Smooth muscle cell (in vitro differentiated cells): Measurements from ENCODE around the gene TMEM260. TPM values are rescaled to one million over a fixed set of nuclear protein-coding genes. Genes with fewer than 3 reads are reported as not detected.

Experiments
- DNase-seq: peaks from one replicate; lab custom pipeline; 2025; ENCODE audit not compliant: unreplicated experiment; lab: John Stamatoyannopoulos, UW
- H2AFZ ChIP-seq: fragments of 200-600 bp; sonication (generic); 2 replicates; pipeline ENCODE4 v1.6.0; 2016; ENCODE audit warnings: antibody characterized with exemption, low read depth, mild to moderate bottlenecking
- H3F3A ChIP-seq: fragments of 200-600 bp; sonication (generic); 2 replicates; pipeline ENCODE4 v1.6.0; 2017; ENCODE audit warnings: antibody characterized with exemption, low read depth
- H3K27ac ChIP-seq: fragments of 200-600 bp; sonication (generic); 2 replicates; pipeline ENCODE4 v1.5.1; 2016; ENCODE audit warnings: low read depth, mild to moderate bottlenecking
- H3K27me3 ChIP-seq: fragments of 200-600 bp; sonication (generic); 2 replicates; pipeline ENCODE4 v1.6.1; 2016; ENCODE audit warnings: low read depth, mild to moderate bottlenecking
- H3K36me3 ChIP-seq: fragments of 200-600 bp; sonication (generic); 2 replicates; pipeline ENCODE4 v1.5.1; 2016; ENCODE audit warnings: low read depth
- H3K4me1 ChIP-seq: fragments of 200-600 bp; sonication (generic); 2 replicates; pipeline ENCODE4 v1.5.1; 2016; ENCODE audit warnings: low read depth
- H3K4me2 ChIP-seq: fragments of 200-600 bp; sonication (generic); 2 replicates; pipeline ENCODE4 v1.6.0; 2016; ENCODE audit warnings: mild to moderate bottlenecking
- H3K4me3 ChIP-seq: fragments of 200-600 bp; sonication (generic); 2 replicates; pipeline ENCODE4 v1.5.1; 2016; ENCODE audit warnings: mild to moderate bottlenecking
- H3K79me2 ChIP-seq: fragments of 200-600 bp; sonication (generic); 2 replicates; pipeline ENCODE4 v1.6.0; 2016; ENCODE audit warnings: low read depth, mild to moderate bottlenecking
- H3K9ac ChIP-seq: fragments of 200-600 bp; sonication (generic); 2 replicates; pipeline ENCODE4 v1.6.0; 2016; ENCODE audit warnings: low read depth
- H3K9me3 ChIP-seq: fragments of 200-600 bp; sonication (generic); replicated peaks from 2 replicates; pipeline ENCODE4 v1.5.1; 2016; ENCODE audit warnings: low read depth
- H4K20me1 ChIP-seq: fragments of 200-600 bp; sonication (generic); 2 replicates; pipeline ENCODE4 v1.6.0; 2016; ENCODE audit warnings: low read depth
- WGBS: methylation state at CpG from one replicate; pipeline ENCODE4 v1.1.7; 2016; ENCODE audit warnings: low lambda C conversion rate; 5-methylcytosine and 5-hydroxymethylcytosine counted together
- polyA plus RNA-seq: library from polyadenylated mRNA; unstranded; fragments of >200 nt; fragmentation: Nextera tagmentation; extraction: Ambion mirVana; gene quantifications from 2 replicates; pipeline ENCODE4 v1.2.1, GENCODE V29; 2016
- total RNA-seq: library from RNA; depleted of rRNA; stranded (reverse); fragments of >200 nt; gene quantifications from 2 replicates; pipeline ENCODE4 v1.2.3, GENCODE V29; 2014
- TF ChIP-seq, protein P1 (sequence below): fragments of 200-600 bp; sonication (generic); IDR thresholded peaks from 2 replicates; pipeline ENCODE4 v1.5.1; 2017; ENCODE audit warnings: borderline replicate concordance, mild to moderate bottlenecking, antibody characterized with exemption; ENCODE audit not compliant: insufficient read depth, poor library complexity, severe bottlenecking

The TMEM260 gene
- total and polyA plus RNA-seq, 2 experiments from 2014 or later = 10.5 to 16.0 TPM

GRCh38 chr14:56592746-56593544, 13.3 kb downstream of the TMEM260 start:
- TF ChIP-seq, protein P1, sequence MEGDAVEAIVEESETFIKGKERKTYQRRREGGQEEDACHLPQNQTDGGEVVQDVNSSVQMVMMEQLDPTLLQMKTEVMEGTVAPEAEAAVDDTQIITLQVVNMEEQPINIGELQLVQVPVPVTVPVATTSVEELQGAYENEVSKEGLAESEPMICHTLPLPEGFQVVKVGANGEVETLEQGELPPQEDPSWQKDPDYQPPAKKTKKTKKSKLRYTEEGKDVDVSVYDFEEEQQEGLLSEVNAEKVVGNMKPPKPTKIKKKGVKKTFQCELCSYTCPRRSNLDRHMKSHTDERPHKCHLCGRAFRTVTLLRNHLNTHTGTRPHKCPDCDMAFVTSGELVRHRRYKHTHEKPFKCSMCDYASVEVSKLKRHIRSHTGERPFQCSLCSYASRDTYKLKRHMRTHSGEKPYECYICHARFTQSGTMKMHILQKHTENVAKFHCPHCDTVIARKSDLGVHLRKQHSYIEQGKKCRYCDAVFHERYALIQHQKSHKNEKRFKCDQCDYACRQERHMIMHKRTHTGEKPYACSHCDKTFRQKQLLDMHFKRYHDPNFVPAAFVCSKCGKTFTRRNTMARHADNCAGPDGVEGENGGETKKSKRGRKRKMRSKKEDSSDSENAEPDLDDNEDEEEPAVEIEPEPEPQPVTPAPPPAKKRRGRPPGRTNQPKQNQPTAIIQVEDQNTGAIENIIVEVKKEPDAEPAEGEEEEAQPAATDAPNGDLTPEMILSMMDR = no peak
- H3K9me3 ChIP-seq = no peaks in the 10 kb centered on the region
- H3K27me3 ChIP-seq = no peaks in the 10 kb centered on the region
- H3K4me1 ChIP-seq = peaks cover 12% of the 10 kb centered on the region
- H3K9ac ChIP-seq = no peak overlapping the region
- no peak overlapping the region for H2AFZ ChIP-seq
- DNase-seq = no peak
- no peaks in the 10 kb centered on the region for H3K79me2 ChIP-seq
- 77% methylated on average over 5 of the region's 5 CpGs for WGBS
- no peak overlapping the region for H3K4me3 ChIP-seq
- no peaks in the 10 kb centered on the region for H3F3A ChIP-seq
- no peaks in the 10 kb centered on the region for H3K36me3 ChIP-seq
- peaks cover 24% of the 10 kb centered on the region for H4K20me1 ChIP-seq
- H3K27ac ChIP-seq = no peak overlapping the region
- H3K4me2 ChIP-seq = no peak overlapping the region

- no peak overlapping the region for H3K4me3 ChIP-seq
- H3K9ac ChIP-seq = no peak overlapping the region
- TF ChIP-seq, protein P1 = no peak
- H2AFZ ChIP-seq = no peak overlapping the region
- WGBS = 97% methylated on average over 1 of the region's 1 CpG
- H3K36me3 ChIP-seq = no peaks in the 10 kb centered on the region
- peaks cover 24% of the 10 kb centered on the region for H4K20me1 ChIP-seq
- H3K9me3 ChIP-seq = no peaks in the 10 kb centered on the region
- H3K27me3 ChIP-seq = no peaks in the 10 kb centered on the region
- no peak overlapping the region for H3K27ac ChIP-seq
- H3K4me2 ChIP-seq = no peak overlapping the region
- no peak for DNase-seq
- H3K4me1 ChIP-seq = peaks cover 12% of the 10 kb centered on the region
- no peaks in the 10 kb centered on the region for H3K79me2 ChIP-seq
- H3F3A ChIP-seq = no peaks in the 10 kb centered on the region
Observed at GRCh38 chr14:56594428-56594827, 14.8 kb downstream of the TMEM260 start.

DNA sequence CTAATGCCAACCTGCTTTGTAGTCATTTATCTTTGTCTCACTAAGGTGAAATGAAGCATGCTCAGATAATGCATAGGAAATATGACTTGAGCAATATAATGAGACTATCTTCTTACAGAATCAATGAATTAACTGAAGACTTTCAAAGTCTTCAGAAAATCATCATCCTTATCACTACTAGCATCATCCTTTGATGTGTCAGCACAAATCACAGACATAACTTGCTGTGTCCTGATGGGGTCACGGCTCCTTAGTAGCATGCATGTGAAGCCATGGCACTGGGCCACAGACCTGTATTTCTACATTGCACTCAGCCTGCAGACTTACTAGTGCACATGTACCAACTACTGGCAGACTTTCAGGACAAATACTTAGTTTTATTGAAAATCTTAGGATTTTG, 18.9 kb downstream of the TMEM260 start:
- Histone ChIP-seq H3K27me3 (no peaks in the 10 kb centered on the region), H3K9ac (no peak overlapping the region), H3K4me3 (no peak overlapping the region), H3K4me1 (no peaks in the 10 kb centered on the region), H3K9me3 (no peaks in the 10 kb centered on the region), H3F3A (no peaks in the 10 kb centered on the region), H4K20me1 (no peaks in the 10 kb centered on the region), H2AFZ (no peak overlapping the region), H3K4me2 (no peak overlapping the region), H3K79me2 (no peaks in the 10 kb centered on the region), H3K36me3 (no peaks in the 10 kb centered on the region), H3K27ac (no peak overlapping the region)
- 100% methylated on average over 1 of the region's 1 CpG for WGBS
- no peak for DNase-seq
- TF ChIP-seq, protein P1 = no peak

GRCh38 chr14:56603648-56604047, 24.1 kb downstream of the TMEM260 start:
- DNase-seq = no peak

More at GRCh38 chr14:56603648-56604047, 24.1 kb downstream of the TMEM260 start:
- Histone ChIP-seq H4K20me1 (no peaks in the 10 kb centered on the region), H3K4me1 (no peaks in the 10 kb centered on the region), H2AFZ (no peak overlapping the region), H3K27ac (no peak overlapping the region), H3K27me3 (no peaks in the 10 kb centered on the region), H3K4me2 (no peak overlapping the region), H3K9ac (no peak overlapping the region), H3F3A (no peaks in the 10 kb centered on the region), H3K79me2 (no peaks in the 10 kb centered on the region), H3K4me3 (no peak overlapping the region), H3K36me3 (no peaks in the 10 kb centered on the region), H3K9me3 (no peaks in the 10 kb centered on the region)
- TF ChIP-seq, protein P1 = no peak
- 80% methylated on average over 2 of the region's 2 CpGs for WGBS
